HEK293 (cell line): ENCODE measurements around the gene LSM7.

Experiments
- CTCF ChIP-seq: fragments of 450-650 bp; formaldehyde crosslinking; IDR thresholded peaks from 2 replicates; pipeline ENCODE4 v1.5.1; 2016; ENCODE audit warnings: missing biosample characterization, missing genetic modification characterization
- KLF1 ChIP-seq: fragments of 450-650 bp; formaldehyde crosslinking; IDR thresholded peaks from 2 replicates; pipeline ENCODE4 v1.5.1; 2016; ENCODE audit warnings: missing biosample characterization, missing genetic modification characterization
- OVOL3 ChIP-seq: fragments of 450-650 bp; formaldehyde crosslinking; IDR thresholded peaks from 2 replicates; pipeline ENCODE4 v1.5.1; 2016; ENCODE audit warnings: missing biosample characterization, missing genetic modification characterization
- PRDM4 ChIP-seq: fragments of 450-650 bp; formaldehyde crosslinking; IDR thresholded peaks from 2 replicates; pipeline ENCODE4 v1.5.1; 2017; ENCODE audit warnings: missing biosample characterization, missing genetic modification characterization
- REST ChIP-seq: fragments of 450-650 bp; formaldehyde crosslinking; IDR thresholded peaks from 2 replicates; pipeline ENCODE4 v1.5.1; 2016; ENCODE audit warnings: missing biosample characterization, missing genetic modification characterization
- ZFP41 ChIP-seq: fragments of 450-650 bp; formaldehyde crosslinking; IDR thresholded peaks from 2 replicates; pipeline ENCODE4 v1.5.1; 2016; ENCODE audit warnings: missing biosample characterization, missing genetic modification characterization, borderline replicate concordance
- ZNF114 ChIP-seq: fragments of 450-650 bp; formaldehyde crosslinking; IDR thresholded peaks from 2 replicates; pipeline ENCODE4 v1.5.0; 2017; ENCODE audit warnings: missing biosample characterization, missing genetic modification characterization
- ZNF174 ChIP-seq: fragments of 450-650 bp; formaldehyde crosslinking; IDR thresholded peaks from 2 replicates; pipeline ENCODE4 v1.5.0; 2017; ENCODE audit warnings: missing biosample characterization, mild to moderate bottlenecking, missing genetic modification characterization
- ZNF184 ChIP-seq: fragments of 450-650 bp; IDR thresholded peaks from 2 replicates; pipeline ENCODE4 v1.5.1; 2018; ENCODE audit warnings: missing biosample characterization, mild to moderate bottlenecking, missing genetic modification characterization
- ZNF324 ChIP-seq: fragments of 450-650 bp; formaldehyde crosslinking; IDR thresholded peaks from 2 replicates; pipeline ENCODE4 v1.5.1; 2016; ENCODE audit warnings: missing biosample characterization, missing genetic modification characterization
- ZNF514 ChIP-seq: fragments of 450-650 bp; formaldehyde crosslinking; IDR thresholded peaks from 2 replicates; pipeline ENCODE4 v1.5.1; 2016; ENCODE audit warnings: missing biosample characterization, missing genetic modification characterization
- ZNF76 ChIP-seq: fragments of 450-650 bp; formaldehyde crosslinking; IDR thresholded peaks from 2 replicates; pipeline ENCODE4; 2016; ENCODE audit warnings: low read depth, missing biosample characterization, missing genetic modification characterization, borderline replicate concordance
- ZNF776 ChIP-seq: fragments of 450-650 bp; formaldehyde crosslinking; IDR thresholded peaks from 2 replicates; pipeline ENCODE4 v1.5.0; 2017; ENCODE audit warnings: missing biosample characterization, missing genetic modification characterization, borderline replicate concordance
- ZNF792 ChIP-seq: fragments of 450-650 bp; formaldehyde crosslinking; IDR thresholded peaks from 2 replicates; pipeline ENCODE4 v1.5.1; 2016; ENCODE audit warnings: missing biosample characterization, missing genetic modification characterization

GRCh38 chr19:2333807-2334211, 5.4 kb upstream of the LSM7 start:
- peak; percentile 49 for TF ChIP-seq CTCF
- no peak for TF ChIP-seq KLF1 (tag by site-specific recombination)
- TF ChIP-seq ZNF324 (tag by site-specific recombination): no peak
- TF ChIP-seq ZNF174: no peak
- no peak for TF ChIP-seq ZNF792 (tag by site-specific recombination)
- no peak for TF ChIP-seq ZNF514 (tag by site-specific recombination)
- TF ChIP-seq PRDM4 (tag by site-specific recombination): no peak
- no peak for TF ChIP-seq REST (tag by site-specific recombination)
- TF ChIP-seq ZNF776: no peak
- no peak for TF ChIP-seq ZNF114
- TF ChIP-seq OVOL3 (tag by site-specific recombination): no peak
- no peak for TF ChIP-seq ZNF76 (tag by site-specific recombination)
- TF ChIP-seq ZNF184 (tag by site-specific recombination): no peak
- no peak for TF ChIP-seq ZFP41
